ENCODE data around the gene PECR.

DNA sequence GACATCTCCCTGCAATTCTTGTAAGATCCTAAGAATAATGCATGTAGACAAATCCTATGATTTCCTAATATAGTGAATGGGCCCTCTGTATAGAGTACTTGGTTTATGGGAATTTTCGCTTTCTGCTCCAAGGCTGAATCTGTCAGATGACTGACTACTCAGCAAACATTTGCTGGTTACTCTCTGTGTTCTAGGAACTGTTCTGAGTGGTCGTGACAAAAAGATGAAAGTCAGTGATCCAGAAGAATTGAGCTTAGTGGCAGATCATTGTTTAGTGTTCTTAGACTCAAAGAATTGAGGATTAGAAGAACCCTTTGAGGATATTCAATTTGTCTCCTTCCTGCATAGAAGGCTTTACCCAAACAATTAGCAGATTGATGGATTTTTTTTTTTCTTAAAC is 37.5 kb upstream of the PECR start:
- TF ChIP-seq, protein P1, sequence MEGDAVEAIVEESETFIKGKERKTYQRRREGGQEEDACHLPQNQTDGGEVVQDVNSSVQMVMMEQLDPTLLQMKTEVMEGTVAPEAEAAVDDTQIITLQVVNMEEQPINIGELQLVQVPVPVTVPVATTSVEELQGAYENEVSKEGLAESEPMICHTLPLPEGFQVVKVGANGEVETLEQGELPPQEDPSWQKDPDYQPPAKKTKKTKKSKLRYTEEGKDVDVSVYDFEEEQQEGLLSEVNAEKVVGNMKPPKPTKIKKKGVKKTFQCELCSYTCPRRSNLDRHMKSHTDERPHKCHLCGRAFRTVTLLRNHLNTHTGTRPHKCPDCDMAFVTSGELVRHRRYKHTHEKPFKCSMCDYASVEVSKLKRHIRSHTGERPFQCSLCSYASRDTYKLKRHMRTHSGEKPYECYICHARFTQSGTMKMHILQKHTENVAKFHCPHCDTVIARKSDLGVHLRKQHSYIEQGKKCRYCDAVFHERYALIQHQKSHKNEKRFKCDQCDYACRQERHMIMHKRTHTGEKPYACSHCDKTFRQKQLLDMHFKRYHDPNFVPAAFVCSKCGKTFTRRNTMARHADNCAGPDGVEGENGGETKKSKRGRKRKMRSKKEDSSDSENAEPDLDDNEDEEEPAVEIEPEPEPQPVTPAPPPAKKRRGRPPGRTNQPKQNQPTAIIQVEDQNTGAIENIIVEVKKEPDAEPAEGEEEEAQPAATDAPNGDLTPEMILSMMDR (conservative IDR thresholded peaks at IDR 0.05; ENCODE audit: low read length) = no peak
- no peak for TF ChIP-seq EZH2phosphoT487 (IDR thresholded peaks at IDR 0.05; ENCODE audit: borderline replicate concordance, low read depth, low read length)
